ENCODE data around the gene TNFAIP2.

Gene TNFAIP2

GRCh38 chr14:103157969-103158368, 34.7 kb downstream of the TNFAIP2 start:
- no peak overlapping the region for H3K4me3 ChIP-seq (ENCODE audit: control insufficient read depth, low read depth, low read length)
- no peak for DNase-seq (ENCODE audit: low read depth)
- no peak for TF ChIP-seq CTCF (IDR thresholded peaks at IDR 0.05; ENCODE audit: control insufficient read depth, insufficient read depth, low read depth, low read length, missing control alignments)

- H3K4me3 ChIP-seq (ENCODE audit: control insufficient read depth, low read depth, low read length): no peak overlapping the region
- no peak for DNase-seq (ENCODE audit: low read depth)
- TF ChIP-seq CTCF (IDR thresholded peaks at IDR 0.05; ENCODE audit: control insufficient read depth, insufficient read depth, low read depth, low read length, missing control alignments): no peak
These were observed 35.4 kb downstream of the TNFAIP2 start for GRCh38 chr14:103158688-103159087.

- no peak for DNase-seq (ENCODE audit: low read depth)
- no peak for TF ChIP-seq CTCF (IDR thresholded peaks at IDR 0.05; ENCODE audit: control insufficient read depth, insufficient read depth, low read depth, low read length, missing control alignments)
- H3K4me3 ChIP-seq (ENCODE audit: control insufficient read depth, low read depth, low read length): no peak overlapping the region
These were observed 37.2 kb downstream of the TNFAIP2 start for GRCh38 chr14:103160321-103161053.

- TF ChIP-seq CTCF (IDR thresholded peaks at IDR 0.05; ENCODE audit: control insufficient read depth, insufficient read depth, low read depth, low read length, missing control alignments): no peak
- H3K4me3 ChIP-seq (ENCODE audit: control insufficient read depth, low read depth, low read length): no peak overlapping the region
- DNase-seq (ENCODE audit: low read depth): no peak
These were observed 37.8 kb downstream of the TNFAIP2 start for GRCh38 chr14:103161054-103161397.

- TF ChIP-seq CTCF (IDR thresholded peaks at IDR 0.05; ENCODE audit: control insufficient read depth, insufficient read depth, low read depth, low read length, missing control alignments): no peak
- no peak for DNase-seq (ENCODE audit: low read depth)
- no peak overlapping the region for H3K4me3 ChIP-seq (ENCODE audit: control insufficient read depth, low read depth, low read length)
These were observed 39.9 kb downstream of the TNFAIP2 start for GRCh38 chr14:103163199-103163598.

- no peak for TF ChIP-seq CTCF (IDR thresholded peaks at IDR 0.05; ENCODE audit: control insufficient read depth, insufficient read depth, low read depth, low read length, missing control alignments)
- H3K4me3 ChIP-seq (ENCODE audit: control insufficient read depth, low read depth, low read length): no peak overlapping the region
- no peak for DNase-seq (ENCODE audit: low read depth)
These were observed 40.7 kb downstream of the TNFAIP2 start for GRCh38 chr14:103164006-103164405.
